Measurements from ENCODE around the gene HMCES. TPM values are rescaled to one million over a fixed set of nuclear protein-coding genes. Genes with fewer than 3 reads are reported as not detected.
A peak's percentile ranks its signal among the peaks of the same experiment; 100 is the strongest.

The HMCES gene
- total RNA-seq, 1 experiment from 2014 or later = 58.0 TPM

- no peak for DNase-seq (ENCODE audit: low spot score)
Observed at GRCh38 chr3:129304146-129304961, 25.7 kb downstream of the HMCES start.

- DNase-seq (ENCODE audit: low spot score) = no peak
Observed at GRCh38 chr3:129304962-129305222, 26.2 kb downstream of the HMCES start.

GRCh38 chr3:129305592-129306091 lies 27.0 kb downstream of the HMCES start:
- DNase-seq (ENCODE audit: low spot score) = no peak

GRCh38 chr3:129308636-129309035 lies 30.0 kb downstream of the HMCES start:
- no peak for DNase-seq (ENCODE audit: low spot score)

GRCh38 chr3:129310111-129311011 lies 31.7 kb downstream of the HMCES start:
- DNase-seq (ENCODE audit: low spot score) = no peak

GRCh38 chr3:129311054-129311902 lies 32.6 kb downstream of the HMCES start:
- no peak for DNase-seq (ENCODE audit: low spot score)

- DNase-seq (ENCODE audit: low spot score) = no peak
Observed at GRCh38 chr3:129312021-129312639, 33.5 kb downstream of the HMCES start.

- DNase-seq (ENCODE audit: low spot score) = no peak
Observed at GRCh38 chr3:129312671-129313414, 34.2 kb downstream of the HMCES start.

GRCh38 chr3:129313415-129313664 lies 34.7 kb downstream of the HMCES start:
- DNase-seq (ENCODE audit: low spot score) = no peak

- peak; percentile 39 for DNase-seq (ENCODE audit: low spot score)
Observed at GRCh38 chr3:129313665-129314385, 35.2 kb downstream of the HMCES start.

- DNase-seq (ENCODE audit: low spot score) = peak; percentile 91
Observed at GRCh38 chr3:129314386-129315222, 35.9 kb downstream of the HMCES start.

GRCh38 chr3:129315223-129315997 lies 36.7 kb downstream of the HMCES start:
- no peak for DNase-seq (ENCODE audit: low spot score)

- DNase-seq (ENCODE audit: low spot score) = no peak
Observed at GRCh38 chr3:129315998-129316247, 37.3 kb downstream of the HMCES start.

GRCh38 chr3:129316248-129317013 lies 37.8 kb downstream of the HMCES start:
- peak; percentile 68 for DNase-seq (ENCODE audit: low spot score)

- no peak for DNase-seq (ENCODE audit: low spot score)
Observed at GRCh38 chr3:129317014-129317771, 38.5 kb downstream of the HMCES start.

GRCh38 chr3:129317848-129318247 lies 39.2 kb downstream of the HMCES start:
- DNase-seq (ENCODE audit: low spot score) = no peak

GRCh38 chr3:129318921-129319320 lies 40.3 kb downstream of the HMCES start:
- DNase-seq (ENCODE audit: low spot score) = no peak

All from H4 (cell line).